Right lobe of liver (tissue), 6 donors: ENCODE data around the gene GIMAP6. TPM values are rescaled to one million over a fixed set of nuclear protein-coding genes. Genes with fewer than 3 reads are reported as not detected.
"Not testable (repeated sequence)": the region's sequence is repeated elsewhere in the genome, so short reads cannot be mapped to it uniquely, and the experiment has no call there.

ENCODE experiments used
- ATAC-seq, 4 donors: fragments of 200-7000 bp; cut with Tn5 transposase; one replicate each; pipeline ENCODE4 v1.9.1; 2020; ENCODE audit warnings: mild to moderate bottlenecking in 4 of 4, moderate library complexity in 4 of 4
- DNase-seq, 3 donors: peaks; one replicate each; pipeline ENCODE4 v3.0.0-alpha.2; 2020
- H3K27ac ChIP-seq, 3 donors: fragments of 200-600 bp; one replicate each; pipeline ENCODE4 v1.8.0; 2022
- H3K27me3 ChIP-seq, 2 donors: fragments of 200-600 bp; one replicate each; pipeline ENCODE4 v1.8.0; 2022
- H3K36me3 ChIP-seq, 4 donors: fragments of 200-600 bp; sonication (generic) in 1 of 4; one replicate each; pipeline versions ENCODE4 v1.5.1 to v1.8.0; 2017 to 2022; ENCODE audit warnings: control low read depth in 1 of 4
- H3K4me1 ChIP-seq, 4 donors: fragments of 200-600 bp; sonication (generic) in 1 of 4; one replicate each; pipeline versions ENCODE4 v1.5.1 to v1.8.0; 2017 to 2022; ENCODE audit warnings: control low read depth in 1 of 4
- H3K4me3 ChIP-seq, 3 donors: fragments of 200-600 bp; one replicate each; pipeline ENCODE4 v1.8.0; 2022
- H3K9me3 ChIP-seq, 4 donors: fragments of 200-600 bp; sonication (generic) in 1 of 4; one replicate each; pipeline versions ENCODE4 v1.5.1 to v1.8.0; 2017 to 2022; ENCODE audit warnings: control low read depth in 1 of 4
- POLR2A ChIP-seq: fragments of 450-650 bp; IDR thresholded peaks from one replicate; pipeline ENCODE4 v1.6.1; 2017; ENCODE audit warnings: antibody characterized with exemption, mild to moderate bottlenecking
- WGBS: methylation state at CpG from one replicate; pipeline ENCODE4 v1.1.6; 2018; ENCODE audit warnings: low coverage, low lambda C conversion rate; ENCODE audit not compliant: insufficient coverage; ENCODE audit errors: missing lambda C conversion rate; 5-methylcytosine and 5-hydroxymethylcytosine counted together
- intact Hi-C, 2 donors: fragments of 100-400 bp; cut with DNase I; formaldehyde crosslinking; loops; one replicate each; pipeline versions ENCODE4 v1.11.2 to v1.14.1; 2022
- total RNA-seq, 6 experiments: library from RNA; depleted of rRNA in 2 of 6; stranded (reverse); fragments of >200 nt in 2 of 6; fragmentation: NEBNext Ultra II Directional in 3 of 6; extraction: Animal tissue kit (Norgen Biotek cat#: 25700) in 3 of 6; gene quantifications; one replicate each; pipeline versions ENCODE4 v1.1.0 to v1.2.4, GENCODE V29; 2016 to 2023
- TF ChIP-seq, protein P1 (sequence below), 4 donors: fragments of 200-600 bp in 3 of 4; fragments of 450-650 bp in 1 of 4; IDR thresholded peaks; one replicate each; pipeline versions ENCODE4 v1.5.1 to v1.8.0; 2016 to 2022; ENCODE audit warnings: antibody characterized with exemption in 4 of 4, mild to moderate bottlenecking in 2 of 4
- donor health status: DM: no; HTN: yes; CAD: no.
- donor health status: DM: no; HTN: no; CAD: no.
- donor health status: DM: no; HTN: no; CAD: no.
- donor health status: DM: no; HTN: yes; CAD: no.
- donor health status: DM: no; HTN: yes; CAD: no.

GIMAP6 gene
- total RNA-seq, 6 experiments from 2014 or later, result 4.7 to 10.2 (median 8.4) TPM

DNA sequence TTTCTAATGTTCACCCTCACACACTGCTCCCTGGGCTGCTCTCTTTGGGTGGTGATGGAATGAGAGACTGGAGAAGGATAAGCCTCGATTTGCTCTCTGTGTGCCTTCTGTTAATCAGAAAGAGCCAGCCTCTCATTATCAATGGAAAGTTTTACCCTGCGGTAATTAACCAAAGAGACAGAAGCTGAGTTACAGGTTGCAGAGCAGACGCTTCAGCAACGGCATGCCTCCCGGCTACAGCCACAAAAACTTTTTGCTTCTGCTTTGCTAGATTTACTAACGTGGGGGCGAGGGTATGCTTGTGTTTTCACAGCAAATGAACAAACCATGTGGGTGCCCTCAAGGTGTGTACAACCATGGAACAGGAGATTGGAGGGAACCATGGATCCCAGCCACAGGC lies 47.0 kb downstream of the GIMAP6 start:
- ATAC-seq (no peak), DNase-seq (no peak)
- no peak overlapping the region for H3K4me3 ChIP-seq
- H3K27me3 ChIP-seq, result no peaks in the 10 kb centered on the region
- WGBS, result 58% methylated on average over 3 of the region's 7 CpGs
- TF ChIP-seq, protein P1, sequence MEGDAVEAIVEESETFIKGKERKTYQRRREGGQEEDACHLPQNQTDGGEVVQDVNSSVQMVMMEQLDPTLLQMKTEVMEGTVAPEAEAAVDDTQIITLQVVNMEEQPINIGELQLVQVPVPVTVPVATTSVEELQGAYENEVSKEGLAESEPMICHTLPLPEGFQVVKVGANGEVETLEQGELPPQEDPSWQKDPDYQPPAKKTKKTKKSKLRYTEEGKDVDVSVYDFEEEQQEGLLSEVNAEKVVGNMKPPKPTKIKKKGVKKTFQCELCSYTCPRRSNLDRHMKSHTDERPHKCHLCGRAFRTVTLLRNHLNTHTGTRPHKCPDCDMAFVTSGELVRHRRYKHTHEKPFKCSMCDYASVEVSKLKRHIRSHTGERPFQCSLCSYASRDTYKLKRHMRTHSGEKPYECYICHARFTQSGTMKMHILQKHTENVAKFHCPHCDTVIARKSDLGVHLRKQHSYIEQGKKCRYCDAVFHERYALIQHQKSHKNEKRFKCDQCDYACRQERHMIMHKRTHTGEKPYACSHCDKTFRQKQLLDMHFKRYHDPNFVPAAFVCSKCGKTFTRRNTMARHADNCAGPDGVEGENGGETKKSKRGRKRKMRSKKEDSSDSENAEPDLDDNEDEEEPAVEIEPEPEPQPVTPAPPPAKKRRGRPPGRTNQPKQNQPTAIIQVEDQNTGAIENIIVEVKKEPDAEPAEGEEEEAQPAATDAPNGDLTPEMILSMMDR (IDR thresholded peaks at IDR 0.05), result no peak
- no peak for TF ChIP-seq POLR2A
- intact Hi-C loops, result no loop called here
- H3K27ac ChIP-seq, result no peak overlapping the region
- H3K36me3 ChIP-seq, result no peaks in the 10 kb centered on the region
- peaks cover 0 to 13% (median 0%) of the 10 kb centered on the region in 4 donors for H3K4me1 ChIP-seq
- H3K9me3 ChIP-seq, result no peaks in the 10 kb centered on the region

DNA sequence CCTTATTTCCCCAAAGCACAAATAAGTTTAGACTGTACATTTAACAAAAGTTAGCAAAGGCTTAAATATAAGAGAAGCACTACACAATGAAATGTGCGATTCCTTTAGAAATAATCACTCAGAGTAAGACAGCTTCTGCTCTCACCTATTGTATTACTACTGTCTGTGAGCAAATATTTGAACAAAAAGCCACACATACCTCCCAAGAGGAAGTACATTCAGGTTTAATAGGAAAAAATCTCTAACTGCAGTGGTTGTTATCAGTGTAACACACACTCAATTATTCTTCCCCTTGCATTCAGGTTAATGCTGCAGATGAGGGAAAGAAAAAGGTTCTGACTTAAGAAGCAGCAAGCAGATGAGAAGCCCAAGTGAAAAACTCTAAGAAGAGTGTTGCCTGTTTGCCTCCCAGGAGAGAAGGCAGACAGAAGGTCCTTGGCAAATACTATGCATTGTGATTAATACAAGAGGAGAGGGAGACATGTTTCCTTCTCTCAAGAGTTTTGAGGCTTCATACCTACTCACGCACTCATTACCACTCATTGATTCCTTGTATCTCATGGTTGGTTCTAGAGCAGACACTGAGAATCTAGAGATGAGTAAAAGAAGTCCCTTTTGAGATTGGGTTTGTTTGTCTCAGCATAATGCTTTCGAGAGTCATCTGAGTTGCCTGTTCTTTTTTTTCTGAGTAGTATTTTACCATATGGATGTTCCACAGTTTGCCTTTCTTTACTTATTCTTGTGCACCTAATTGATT lies 51.4 kb downstream of the GIMAP6 start:
- no peaks in the 10 kb centered on the region for H3K27me3 ChIP-seq
- H3K27ac ChIP-seq, result no peak overlapping the region
- H3K36me3 ChIP-seq, result no peaks in the 10 kb centered on the region
- ATAC-seq (no peak), DNase-seq (no peak)
- H3K4me3 ChIP-seq, result no peak overlapping the region
- intact Hi-C loops, result no loop called here
- TF ChIP-seq, protein P1 (IDR thresholded peaks at IDR 0.05), result no peak
- no peak for TF ChIP-seq POLR2A
- WGBS, result 62% methylated on average over 2 of the region's 3 CpGs
- H3K9me3 ChIP-seq, result no peaks in the 10 kb centered on the region
- no peaks in the 10 kb centered on the region for H3K4me1 ChIP-seq

DNA sequence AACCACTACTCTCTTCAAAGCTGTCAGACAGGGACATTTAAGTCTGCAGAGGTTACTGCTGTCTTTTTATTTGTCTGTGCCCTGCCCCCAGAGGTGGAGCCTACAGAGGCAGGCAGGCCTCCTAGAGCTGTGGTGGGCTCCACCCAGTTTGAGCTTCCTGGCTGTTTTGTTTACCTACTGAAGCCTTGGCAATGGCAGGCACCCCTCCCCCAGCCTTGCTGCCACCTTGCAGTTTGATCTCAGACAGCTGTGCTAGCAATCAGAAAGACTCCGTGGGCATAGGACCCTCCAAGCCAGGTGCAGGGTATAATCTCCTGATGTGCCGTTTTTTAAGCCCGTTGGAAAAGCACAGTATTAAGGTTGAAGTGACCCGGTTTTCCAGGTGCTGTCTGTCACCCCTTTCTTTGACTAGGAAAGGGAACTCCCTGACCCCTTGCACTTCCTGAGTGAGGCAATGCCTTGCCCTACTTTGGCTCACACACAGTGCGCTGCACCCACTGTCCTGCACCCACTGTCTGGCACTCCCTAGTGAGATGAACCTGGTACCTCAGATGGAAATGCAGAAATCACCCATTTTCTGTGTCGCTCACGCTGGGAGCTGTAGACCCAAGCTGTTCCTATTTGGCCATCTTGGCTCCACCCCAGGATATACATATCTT lies 52.1 kb downstream of the GIMAP6 start:
- DNase-seq, H3K36me3 ChIP-seq, H3K4me3 ChIP-seq, H3K27ac ChIP-seq, H3K9me3 ChIP-seq, ATAC-seq, intact Hi-C loops, H3K4me1 ChIP-seq, H3K27me3 ChIP-seq: not testable (repeated sequence)
- 78% methylated on average over 2 of the region's 7 CpGs for WGBS

Other genes starting within 250 kb of the GIMAP6 start
- gene GIMAP8, start 181.8 kb downstream of the GIMAP6 start, total RNA-seq, result 1 to 10 TPM; 2.7 to 10.0 (median 6.2) TPM
- gene GIMAP7, start 117.5 kb downstream of the GIMAP6 start, total RNA-seq, result 1 to 10 TPM; 2.6 to 9.1 (median 6.0) TPM
- 10 to 100 TPM in 5 of 6 experiments, 1 to 10 TPM in 1; 7.2 to 19.4 (median 12.3) TPM for gene GIMAP4, start 65.0 kb downstream of the GIMAP6 start, total RNA-seq
- gene GIMAP2, start 53.3 kb upstream of the GIMAP6 start, total RNA-seq, result 1 to 10 TPM; 4.8 to 7.4 (median 5.7) TPM
- gene GIMAP1, start 84.2 kb upstream of the GIMAP6 start, total RNA-seq, result 1 to 10 TPM in 5 of 6 experiments, under 1 TPM in 1; 0.73 to 2.4 (median 1.8) TPM
- gene GIMAP5, start 105.0 kb upstream of the GIMAP6 start, total RNA-seq, result 1 to 10 TPM; 2.9 to 9.8 (median 8.0) TPM
- 1,000 to 10,000 TPM in 1 of 6 experiments, 100 to 1,000 TPM in 5; 711 to 1,315 (median 795) TPM for gene TMEM176B, start 168.0 kb upstream of the GIMAP6 start, total RNA-seq
- 1,000 to 10,000 TPM in 1 of 6 experiments, 100 to 1,000 TPM in 5; 441 to 1,033 (median 702) TPM for gene TMEM176A, start 168.4 kb upstream of the GIMAP6 start, total RNA-seq
- gene AOC1, start 220.1 kb upstream of the GIMAP6 start, total RNA-seq, result 10 to 100 TPM in 1 of 6 experiments, 1 to 10 TPM in 2, not detected in 3; 2.2 to 17.5 (median 9.4) TPM